GM23338 (cell line): Measurements from ENCODE around the gene SRP14.

Experiments used
- CREB1 ChIP-seq: fragments of 250-450 bp; sonication (Bioruptor Pico); IDR thresholded peaks from 2 replicates; pipeline ENCODE4 v1.5.0; 2020; ENCODE audit warnings: low read depth, mild to moderate bottlenecking, moderate library complexity
- CTCF ChIP-seq, 2 experiments: fragments of 200-600 bp in 1 of 2; sonication (generic) in 1 of 2; conservative IDR thresholded peaks; 2 replicates each; pipeline versions ENCODE4 v1.5.1 to v1.6.1; 2016 to 2017; ENCODE audit warnings: antibody characterized with exemption in 2 of 2, low read depth in 2 of 2, mild to moderate bottlenecking in 2 of 2, moderate library complexity in 1 of 2
- ETS1 ChIP-seq: IDR thresholded peaks from 2 replicates; pipeline ENCODE4 v1.6.1; 2016; ENCODE audit warnings: antibody characterized with exemption
- EZH2 ChIP-seq: fragments of 200-600 bp; sonication (generic); IDR thresholded peaks from one replicate; pipeline ENCODE4 v1.8.0; 2017; ENCODE audit warnings: antibody characterized with exemption, mild to moderate bottlenecking, low read depth; ENCODE audit not compliant: unreplicated experiment
- EZH2phosphoT487 ChIP-seq: fragments of 200-600 bp; sonication (generic); IDR thresholded peaks from one replicate; pipeline ENCODE4 v1.8.1; 2018; ENCODE audit warnings: antibody characterized with exemption; ENCODE audit not compliant: unreplicated experiment
- JUNB ChIP-seq: IDR thresholded peaks from one replicate; pipeline ENCODE4 v1.6.1; 2016; ENCODE audit warnings: antibody characterized with exemption; ENCODE audit not compliant: unreplicated experiment
- NANOG ChIP-seq: IDR thresholded peaks from 2 replicates; pipeline ENCODE4 v1.6.1; 2016; ENCODE audit warnings: antibody characterized with exemption, borderline replicate concordance
- POLR2AphosphoS5 ChIP-seq: IDR thresholded peaks from 2 replicates; pipeline ENCODE4 v1.6.1; 2016; ENCODE audit warnings: antibody characterized with exemption, low read depth
- REST ChIP-seq: IDR thresholded peaks from one replicate; pipeline ENCODE4 v1.6.1; 2018; ENCODE audit warnings: antibody characterized with exemption; ENCODE audit not compliant: unreplicated experiment
- ZNF114 ChIP-seq: fragments of 250-450 bp; sonication (Bioruptor Pico); IDR thresholded peaks from 2 replicates; pipeline ENCODE4 v1.5.0; 2020; ENCODE audit warnings: mild to moderate bottlenecking, moderate library complexity
- ZNF331 ChIP-seq: fragments of 250-450 bp; sonication (Bioruptor Pico); IDR thresholded peaks from 2 replicates; pipeline ENCODE4 v1.5.0; 2020; ENCODE audit warnings: low read depth, mild to moderate bottlenecking, moderate library complexity
- ZNF462 ChIP-seq: fragments of 250-450 bp; sonication (Bioruptor Pico); IDR thresholded peaks from 2 replicates; pipeline ENCODE4 v1.5.0; 2020; ENCODE audit warnings: mild to moderate bottlenecking, moderate library complexity

- TF ChIP-seq CTCF (conservative IDR thresholded peaks at IDR 0.05; ENCODE audit: low read depth in 2 of 2) (no peak), EZH2 (no peak), CREB1 (CRISPR knock-in tag) (no peak), ETS1 (no peak), ZNF462 (CRISPR knock-in tag) (no peak), POLR2AphosphoS5 (no peak), REST (no peak), EZH2phosphoT487 (no peak), ZNF331 (no peak), ZNF114 (CRISPR knock-in tag) (no peak), NANOG (no peak), JUNB (no peak)
Observed at GRCh38 chr15:40046721-40047414, 7.9 kb upstream of the SRP14 start.
